Tibial nerve (tissue), 4 donors: ENCODE results near the gene RNF212B. TPM values are rescaled to one million over a fixed set of nuclear protein-coding genes. Genes with fewer than 3 reads are reported as not detected.
"Not testable (repeated sequence)": the region's sequence is repeated elsewhere in the genome, so short reads cannot be mapped to it uniquely, and the experiment has no call there.

Experiments used
- DNase-seq, 2 donors: peaks; one replicate each; pipeline ENCODE4 v3.0.0-alpha.2; 2019; ENCODE audit warnings: low spot score in 2 of 2
- H3K27ac ChIP-seq, 4 donors: fragments of 200-600 bp; sonication (generic) in 3 of 4; one replicate each; pipeline ENCODE4 v1.5.1; 2017 to 2019; ENCODE audit warnings: mild to moderate bottlenecking in 1 of 4
- H3K27me3 ChIP-seq, 2 donors: fragments of 200-600 bp; sonication (generic) in 1 of 2; one replicate each; pipeline versions ENCODE4 v1.5.1 to v1.6.0; 2017 to 2019
- H3K36me3 ChIP-seq, 3 donors: fragments of 200-600 bp; sonication (generic); one replicate each; pipeline ENCODE4 v1.5.1; 2018 to 2019
- H3K4me1 ChIP-seq, 4 donors: fragments of 200-600 bp; sonication (generic) in 3 of 4; one replicate each; pipeline ENCODE4 v1.5.1; 2017 to 2019
- H3K4me3 ChIP-seq, 4 donors: fragments of 200-600 bp; sonication (generic) in 3 of 4; one replicate each; pipeline ENCODE4 v1.5.1; 2017 to 2019; ENCODE audit warnings: mild to moderate bottlenecking in 1 of 4, moderate library complexity in 1 of 4
- H3K9me3 ChIP-seq, 4 donors: fragments of 200-600 bp; sonication (generic) in 3 of 4; one replicate each; pipeline ENCODE4 v1.5.1; 2017 to 2019
- EP300 ChIP-seq, 2 donors: sonication (generic); formaldehyde crosslinking; IDR thresholded peaks; one replicate each; pipeline ENCODE4 v1.6.1; 2017; ENCODE audit warnings: antibody characterized with exemption in 2 of 2, mild to moderate bottlenecking in 1 of 2
- POLR2A ChIP-seq, 2 donors: fragments of 450-650 bp; IDR thresholded peaks; one replicate each; pipeline ENCODE4 v1.6.1; 2017; ENCODE audit warnings: antibody characterized with exemption in 2 of 2, mild to moderate bottlenecking in 2 of 2, moderate library complexity in 2 of 2
- WGBS, 2 donors: methylation state at CpG; one replicate each; pipeline ENCODE4 v1.1.5; 2018; 5-methylcytosine and 5-hydroxymethylcytosine counted together
- total RNA-seq, 4 donors: library from RNA; depleted of rRNA; stranded (reverse); fragments of >200 nt; gene quantifications; one replicate each; pipeline ENCODE4 v1.1.0, GENCODE V29; 2016
- TF ChIP-seq, protein P1 (sequence below), 5 experiments: fragments of 200-600 bp in 3 of 5; fragments of 450-650 bp in 2 of 5; sonication (generic) in 3 of 5; IDR thresholded peaks; one replicate each; pipeline ENCODE4 v1.5.1; 2016 to 2019; ENCODE audit warnings: antibody characterized with exemption in 5 of 5, mild to moderate bottlenecking in 3 of 5, moderate library complexity in 2 of 5

Gene RNF212B
- total RNA-seq, 4 donors from 2014 or later, result not detected

DNA sequence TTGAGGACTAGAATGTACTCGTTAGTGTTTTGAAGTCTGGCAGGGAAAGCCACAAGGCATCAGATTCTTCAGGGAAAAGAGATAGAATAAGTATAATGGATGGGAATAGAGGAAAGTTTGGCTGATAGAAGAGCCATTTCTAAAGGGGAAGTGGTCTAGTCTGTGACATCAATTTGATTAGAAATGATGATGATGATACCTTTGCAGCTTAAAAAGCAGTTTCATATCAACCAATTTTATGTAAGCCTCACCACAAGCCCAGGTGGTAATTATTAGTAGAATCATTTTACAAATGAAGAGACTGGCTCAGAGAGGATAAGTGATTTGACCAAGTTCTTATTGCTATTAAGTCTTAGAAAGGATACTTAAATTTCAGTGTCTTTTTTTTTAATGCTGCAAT lies 2.9 kb downstream of the RNF212B start:
- Histone ChIP-seq H3K36me3 (no peaks in the 10 kb centered on the region), H3K4me3 (no peak overlapping the region), H3K27me3 (no peaks in the 10 kb centered on the region), H3K9me3 (no peaks in the 10 kb centered on the region), H3K4me1 (peaks cover 0 to 12% (median 3%) of the 10 kb centered on the region in 4 donors), H3K27ac (no peak overlapping the region)
- DNase-seq, result no peak
- 64% methylated on average over 1 of the region's 1 CpG for WGBS, 2 donors
- TF ChIP-seq EP300 (IDR thresholded peaks at IDR 0.05) (no peak), POLR2A (IDR thresholded peaks at IDR 0.05) (no peak)
- TF ChIP-seq, protein P1, sequence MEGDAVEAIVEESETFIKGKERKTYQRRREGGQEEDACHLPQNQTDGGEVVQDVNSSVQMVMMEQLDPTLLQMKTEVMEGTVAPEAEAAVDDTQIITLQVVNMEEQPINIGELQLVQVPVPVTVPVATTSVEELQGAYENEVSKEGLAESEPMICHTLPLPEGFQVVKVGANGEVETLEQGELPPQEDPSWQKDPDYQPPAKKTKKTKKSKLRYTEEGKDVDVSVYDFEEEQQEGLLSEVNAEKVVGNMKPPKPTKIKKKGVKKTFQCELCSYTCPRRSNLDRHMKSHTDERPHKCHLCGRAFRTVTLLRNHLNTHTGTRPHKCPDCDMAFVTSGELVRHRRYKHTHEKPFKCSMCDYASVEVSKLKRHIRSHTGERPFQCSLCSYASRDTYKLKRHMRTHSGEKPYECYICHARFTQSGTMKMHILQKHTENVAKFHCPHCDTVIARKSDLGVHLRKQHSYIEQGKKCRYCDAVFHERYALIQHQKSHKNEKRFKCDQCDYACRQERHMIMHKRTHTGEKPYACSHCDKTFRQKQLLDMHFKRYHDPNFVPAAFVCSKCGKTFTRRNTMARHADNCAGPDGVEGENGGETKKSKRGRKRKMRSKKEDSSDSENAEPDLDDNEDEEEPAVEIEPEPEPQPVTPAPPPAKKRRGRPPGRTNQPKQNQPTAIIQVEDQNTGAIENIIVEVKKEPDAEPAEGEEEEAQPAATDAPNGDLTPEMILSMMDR (IDR thresholded peaks at IDR 0.05), result no peak

- H3K27me3 ChIP-seq, H3K36me3 ChIP-seq, H3K27ac ChIP-seq, H3K4me3 ChIP-seq, DNase-seq, H3K9me3 ChIP-seq: not testable (repeated sequence)
- WGBS, 2 donors, result 87 to 93% methylated on average over 7 of the region's 7 CpGs
- peaks cover 0 to 12% (median 3%) of the 10 kb centered on the region in 4 donors for H3K4me1 ChIP-seq
These were observed 3.5 kb downstream of the RNF212B start for GRCh38 chr14:23241061-23241715.

DNA sequence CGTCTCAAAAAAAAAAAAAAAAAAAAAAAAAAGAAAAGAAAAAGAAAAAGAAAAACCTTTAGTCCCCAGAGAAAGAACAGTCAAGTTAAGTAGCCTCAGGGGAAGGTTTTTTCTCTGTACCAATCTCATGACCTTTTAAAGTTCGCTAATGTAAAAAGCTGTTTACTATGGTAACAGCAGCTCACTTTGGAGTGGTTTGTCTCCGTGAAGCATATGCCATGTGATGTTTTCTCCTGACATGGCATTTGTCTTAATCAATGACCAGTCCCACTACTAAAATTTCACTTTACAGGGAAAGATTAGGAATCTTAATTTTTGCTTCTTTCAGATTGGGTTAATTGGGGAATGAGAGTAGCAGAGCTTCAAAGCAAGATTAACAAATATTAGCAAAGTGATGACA lies 4.3 kb downstream of the RNF212B start:
- no peaks in the 10 kb centered on the region for H3K27me3 ChIP-seq
- WGBS, 2 donors, result 62 to 64% methylated on average over 3 of the region's 3 CpGs
- no peak overlapping the region for H3K4me3 ChIP-seq
- peaks cover 0 to 12% (median 3%) of the 10 kb centered on the region in 4 donors for H3K4me1 ChIP-seq
- TF ChIP-seq POLR2A (IDR thresholded peaks at IDR 0.05) (no peak), EP300 (IDR thresholded peaks at IDR 0.05) (no peak)
- TF ChIP-seq, protein P1 (IDR thresholded peaks at IDR 0.05), result no peak
- no peaks in the 10 kb centered on the region for H3K36me3 ChIP-seq
- DNase-seq, result no peak
- H3K27ac ChIP-seq, result no peak overlapping the region
- H3K9me3 ChIP-seq, result no peaks in the 10 kb centered on the region

DNA sequence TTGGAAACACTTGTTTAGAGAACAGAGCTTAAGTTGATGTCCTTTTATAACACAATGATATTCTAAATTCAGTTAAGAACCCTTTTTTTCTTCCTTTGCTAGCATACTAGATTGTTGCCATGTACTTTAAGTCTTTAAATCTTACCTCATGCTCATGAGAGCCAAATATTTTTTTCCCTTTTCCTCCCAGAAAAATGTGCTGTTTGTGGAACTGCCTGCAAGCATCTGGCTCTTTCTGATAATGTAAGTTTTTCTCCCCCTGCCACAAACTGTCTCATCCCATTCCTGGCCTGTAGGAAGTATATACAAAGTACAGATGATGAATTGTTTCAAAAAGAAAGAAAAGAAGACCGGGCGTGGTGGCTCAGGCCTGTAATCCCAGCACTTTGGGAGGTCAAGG lies 5.3 kb downstream of the RNF212B start:
- WGBS, 2 donors, result 56 to 100% methylated on average over 2 of the region's 2 CpGs
- TF ChIP-seq, protein P1 (IDR thresholded peaks at IDR 0.05), result no peak
- TF ChIP-seq POLR2A (IDR thresholded peaks at IDR 0.05) (no peak), EP300 (IDR thresholded peaks at IDR 0.05) (no peak)
- Histone ChIP-seq H3K27ac (no peak overlapping the region), H3K9me3 (no peaks in the 10 kb centered on the region), H3K36me3 (no peaks in the 10 kb centered on the region), H3K4me3 (no peak overlapping the region), H3K4me1 (peaks cover 0 to 4% (median under 1%) of the 10 kb centered on the region in 4 donors), H3K27me3 (no peaks in the 10 kb centered on the region)
- DNase-seq, result no peak

DNA sequence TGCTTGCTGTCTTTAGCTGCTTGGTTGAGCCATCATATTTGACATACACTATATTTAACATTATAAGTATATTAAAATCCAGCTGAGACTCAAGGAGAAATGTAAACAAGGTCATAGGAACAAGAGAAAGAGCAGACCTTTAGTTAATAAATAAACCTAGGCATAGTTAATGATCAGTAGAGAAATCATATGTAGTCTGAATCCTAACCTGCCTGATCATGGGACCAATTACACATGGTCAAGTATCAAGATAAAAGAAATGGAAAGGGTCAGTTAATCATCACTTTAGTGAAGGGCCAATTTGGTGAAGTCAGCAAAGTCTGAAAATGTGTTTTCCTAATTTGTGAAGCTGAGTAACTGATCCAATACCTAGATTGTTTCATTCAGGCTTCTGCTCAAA lies 7.5 kb downstream of the RNF212B start:
- Histone ChIP-seq H3K27ac (no peak overlapping the region), H3K36me3 (no peaks in the 10 kb centered on the region), H3K9me3 (no peaks in the 10 kb centered on the region), H3K27me3 (no peaks in the 10 kb centered on the region), H3K4me3 (no peak overlapping the region), H3K4me1 (no peaks in the 10 kb centered on the region)
- TF ChIP-seq POLR2A (IDR thresholded peaks at IDR 0.05) (no peak), EP300 (IDR thresholded peaks at IDR 0.05) (no peak)
- TF ChIP-seq, protein P1 (IDR thresholded peaks at IDR 0.05), result no peak
- DNase-seq, result no peak

GRCh38 chr14:23248601-23249000 lies 10.9 kb downstream of the RNF212B start:
- 81 to 86% methylated on average over 7 of the region's 7 CpGs for WGBS, 2 donors
- TF ChIP-seq, protein P1 (IDR thresholded peaks at IDR 0.05), result no peak
- TF ChIP-seq POLR2A (IDR thresholded peaks at IDR 0.05), result no peak
- no peak for TF ChIP-seq EP300 (IDR thresholded peaks at IDR 0.05)
- no peak for DNase-seq
- no peak overlapping the region for H3K4me3 ChIP-seq
- H3K27me3 ChIP-seq, result no peaks in the 10 kb centered on the region
- H3K4me1 ChIP-seq, result no peaks in the 10 kb centered on the region
- no peaks in the 10 kb centered on the region for H3K9me3 ChIP-seq
- H3K36me3 ChIP-seq, result no peaks in the 10 kb centered on the region
- no peak overlapping the region for H3K27ac ChIP-seq
